Kasumi-1 (cell line): Measurements from ENCODE around the gene LHX1.

Source experiments
- DNase-seq, 2 experiments: peaks; one replicate each; lab custom pipeline; 2025; lab: John Stamatoyannopoulos, UW

Gene LHX1

GRCh38 chr17:36937001-36937958 lies at the start of gene LHX1:
Gene LHX1, plus strand, starts transcription at chr17:36937475. Its CDS starts 723 bp downstream, at chr17:36938198.
- peak; percentile 19 to 41 for DNase-seq

GRCh38 chr17:36888236-36888951 lies 48.9 kb upstream of the LHX1 start:
- DNase-seq = no peak

GRCh38 chr17:36889770-36890349 lies 47.4 kb upstream of the LHX1 start:
- no peak for DNase-seq

- no peak for DNase-seq
Observed at GRCh38 chr17:36890398-36891168, 46.7 kb upstream of the LHX1 start.

- no peak for DNase-seq
Observed at GRCh38 chr17:36892112-36892838, 45.0 kb upstream of the LHX1 start.

- no peak for DNase-seq
Observed at GRCh38 chr17:36894177-36894576, 43.1 kb upstream of the LHX1 start.

GRCh38 chr17:36894925-36895324 lies 42.4 kb upstream of the LHX1 start:
- no peak for DNase-seq

GRCh38 chr17:36899250-36900159 lies 37.8 kb upstream of the LHX1 start:
- no peak for DNase-seq

GRCh38 chr17:36900160-36900512 lies 37.1 kb upstream of the LHX1 start:
- DNase-seq = no peak

- DNase-seq = no peak
Observed at GRCh38 chr17:36901506-36901905, 35.8 kb upstream of the LHX1 start.

GRCh38 chr17:36907407-36907806 lies 29.9 kb upstream of the LHX1 start:
- DNase-seq = no peak

- no peak for DNase-seq
Observed at GRCh38 chr17:36910513-36910912, 26.8 kb upstream of the LHX1 start.

- DNase-seq = no peak
Observed at GRCh38 chr17:36911001-36911400, 26.3 kb upstream of the LHX1 start.

GRCh38 chr17:36913132-36913531 lies 24.1 kb upstream of the LHX1 start:
- DNase-seq = no peak

GRCh38 chr17:36918211-36918691 lies 19.0 kb upstream of the LHX1 start:
- no peak for DNase-seq

GRCh38 chr17:36919407-36919968 lies 17.8 kb upstream of the LHX1 start:
- DNase-seq = no peak

GRCh38 chr17:36920032-36921005 lies 17.0 kb upstream of the LHX1 start:
- no peak for DNase-seq

GRCh38 chr17:36921095-36921851 lies 16.0 kb upstream of the LHX1 start:
- no peak for DNase-seq
